Measurements from ENCODE around the gene PDE7B.
"Not testable (repeated sequence)": the region's sequence is repeated elsewhere in the genome, so short reads cannot be mapped to it uniquely, and the experiment has no call there.

Gene PDE7B

DNA sequence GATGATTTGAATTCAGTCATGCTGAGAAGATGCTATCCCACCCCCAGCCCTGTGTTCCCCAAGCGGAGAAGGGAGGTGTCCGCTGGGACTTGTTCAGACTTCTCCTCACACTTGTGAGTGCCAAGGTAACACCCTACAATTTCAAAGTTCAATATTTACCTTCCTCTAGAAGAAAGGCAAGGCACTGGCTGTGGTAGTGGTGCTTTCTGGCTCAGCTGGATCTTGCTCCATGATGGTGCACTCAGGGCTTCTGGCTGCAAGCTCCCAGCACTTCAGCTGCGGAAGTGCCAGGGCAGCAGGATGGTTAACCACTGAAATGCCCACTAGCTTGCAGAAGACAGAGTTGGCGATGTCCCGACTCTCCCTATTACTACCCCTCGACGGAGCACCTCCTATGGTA lies 263.2 kb downstream of the PDE7B start:
- DNase-seq, result no peak

GRCh38 chr6:136115941-136116340 lies 264.4 kb downstream of the PDE7B start:
- no peak for DNase-seq

GRCh38 chr6:136117081-136117480 lies 265.6 kb downstream of the PDE7B start:
- DNase-seq, result no peak

DNA sequence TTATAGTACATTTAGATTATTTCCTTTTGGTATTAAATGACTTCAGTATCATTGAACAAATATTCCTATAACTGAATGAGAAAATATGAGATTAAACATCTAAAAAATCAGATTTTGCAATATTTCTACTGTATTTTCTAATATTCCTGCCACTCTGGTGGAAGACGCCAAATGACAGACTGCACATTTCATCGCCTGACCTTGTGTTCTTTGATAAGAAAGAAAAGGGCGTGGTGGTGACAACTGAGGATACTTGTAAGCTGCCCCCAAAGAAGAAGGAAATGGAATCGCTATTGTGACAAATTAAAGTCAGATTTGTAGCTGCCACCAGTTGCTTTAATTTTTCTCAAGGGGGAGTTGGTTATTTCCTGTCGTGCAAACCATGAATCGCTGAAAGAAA lies 267.3 kb downstream of the PDE7B start:
- no peak for DNase-seq

DNA sequence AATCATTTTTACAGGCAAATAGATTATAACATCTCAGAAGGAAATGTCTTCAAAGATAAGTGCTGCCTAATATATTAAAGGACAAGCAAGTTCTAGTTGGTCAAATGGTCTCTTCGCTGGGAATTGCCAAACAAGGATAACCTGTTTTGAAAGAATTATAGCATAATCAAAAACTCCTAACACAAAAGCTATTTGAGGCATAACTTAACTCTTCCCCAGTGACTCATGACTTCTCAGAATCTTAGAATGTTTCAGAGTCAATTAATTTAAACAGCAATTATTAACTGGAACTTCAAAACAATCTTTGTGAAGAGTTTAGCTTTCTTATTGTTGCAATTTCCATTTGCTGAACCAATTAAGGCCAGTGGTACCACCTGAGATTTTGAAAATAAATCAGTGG lies 272.0 kb downstream of the PDE7B start:
- DNase-seq, result no peak

GRCh38 chr6:136125585-136125984 lies 274.1 kb downstream of the PDE7B start:
- no peak for DNase-seq

- DNase-seq, result no peak
These were observed 276.4 kb downstream of the PDE7B start for GRCh38 chr6:136127873-136128272.

GRCh38 chr6:136129365-136129764 lies 277.9 kb downstream of the PDE7B start:
- no peak for DNase-seq

GRCh38 chr6:136134268-136134667 lies 282.8 kb downstream of the PDE7B start:
- DNase-seq, result no peak

DNA sequence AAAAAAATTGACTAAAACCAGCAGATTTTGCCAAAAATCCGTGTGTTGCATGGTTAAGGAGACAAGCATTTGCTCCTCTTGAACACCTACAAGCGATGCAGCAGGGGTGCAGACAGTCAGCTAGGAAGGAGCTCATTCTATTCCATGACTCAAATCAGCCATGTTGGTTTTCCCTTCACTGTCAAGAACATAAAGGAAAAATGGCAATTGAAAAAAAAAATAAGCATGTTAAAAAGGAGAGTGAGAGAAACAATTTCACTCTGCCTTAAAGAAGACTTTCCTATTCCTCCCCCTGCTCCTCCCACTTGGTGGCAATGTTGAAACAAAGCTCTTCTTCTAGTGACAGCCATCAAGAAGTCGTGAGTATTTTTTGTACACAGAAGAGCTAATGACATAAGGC lies 283.2 kb downstream of the PDE7B start:
- DNase-seq, result no peak

GRCh38 chr6:136136274-136136673 lies 284.8 kb downstream of the PDE7B start:
- DNase-seq, result no peak

- DNase-seq, result no peak
These were observed 285.6 kb downstream of the PDE7B start for GRCh38 chr6:136137008-136137692.

DNA sequence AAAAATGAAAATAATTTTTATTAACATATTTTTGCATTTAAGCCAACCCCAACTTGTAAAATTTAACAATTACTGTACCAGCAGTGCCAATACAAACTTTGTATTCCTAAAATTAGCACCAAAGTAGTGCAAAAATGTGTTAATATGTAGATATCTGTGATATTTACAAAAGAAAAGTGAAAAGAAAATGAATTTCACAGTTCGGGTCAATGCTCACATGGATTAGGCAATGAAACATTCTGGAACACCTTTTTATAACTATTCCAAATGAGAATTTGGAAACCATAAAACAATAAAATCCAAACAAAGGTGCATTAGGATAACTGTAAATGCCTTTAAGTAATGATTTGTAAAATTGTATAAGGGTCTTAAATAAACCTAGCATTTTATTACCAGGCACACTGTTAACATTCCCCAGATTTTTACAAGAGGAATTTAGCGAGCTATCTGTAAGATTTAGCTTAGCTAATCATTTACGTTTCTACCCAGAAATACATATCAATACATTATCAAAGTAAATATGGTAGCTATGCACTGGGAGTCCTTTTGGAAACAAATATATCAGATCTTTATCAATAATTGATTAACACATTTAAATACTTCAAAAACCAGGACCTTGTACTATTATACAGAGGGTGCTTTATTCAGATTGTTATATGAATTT lies 286.4 kb downstream of the PDE7B start:
- DNase-seq, result no peak

DNA sequence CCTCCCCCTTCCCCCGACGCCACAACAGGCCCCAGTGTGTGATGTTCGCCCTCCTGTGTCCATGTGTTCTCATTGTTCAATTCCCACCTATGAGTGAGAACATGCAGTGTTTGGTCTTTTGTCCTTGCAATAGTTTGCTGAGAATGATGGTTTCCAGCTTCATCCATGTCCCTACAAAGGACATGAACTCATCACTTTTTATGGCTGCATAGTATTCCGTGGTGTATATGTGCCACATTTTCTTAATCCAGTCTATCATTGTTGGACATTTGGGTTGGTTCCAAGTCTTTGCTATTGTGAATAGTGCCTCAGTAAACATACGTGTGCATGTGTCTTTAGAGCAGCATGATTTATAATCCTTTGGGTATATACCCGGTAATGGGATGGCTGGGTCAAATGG lies 287.6 kb downstream of the PDE7B start:
- DNase-seq, result not testable (repeated sequence)

DNA sequence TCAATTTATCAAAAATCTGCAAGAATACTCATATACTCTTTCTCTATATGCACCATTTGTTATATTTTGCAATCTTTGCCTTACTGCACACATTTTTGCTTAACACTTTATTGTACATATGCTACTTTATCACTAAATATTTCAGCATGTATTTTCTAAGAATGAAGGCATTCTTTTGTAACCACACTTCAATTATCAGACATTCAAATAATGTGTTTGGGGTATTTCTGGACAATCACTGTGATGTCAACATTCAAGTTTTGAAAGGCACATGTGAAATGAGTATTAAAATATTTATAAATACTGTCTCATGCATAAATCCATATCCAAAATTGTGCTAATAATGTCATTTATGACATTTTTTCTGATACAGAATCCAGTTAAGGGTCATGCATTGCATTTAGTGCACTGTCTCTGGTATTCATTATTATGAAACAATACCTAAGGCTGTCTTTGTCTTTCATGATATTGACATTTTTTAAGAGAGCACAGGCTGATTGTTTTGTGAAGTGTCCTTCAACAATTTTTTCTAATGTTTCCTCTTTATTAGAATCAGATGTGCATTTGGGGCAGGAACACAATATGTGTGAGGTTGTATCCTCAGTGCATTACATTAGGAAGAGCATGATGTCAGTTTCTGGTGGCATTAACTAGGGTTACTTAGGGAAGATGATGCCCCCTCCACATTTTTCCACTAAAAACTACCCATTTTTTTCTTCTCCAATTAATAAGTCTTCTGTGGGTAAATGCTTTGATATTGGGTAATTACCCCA lies 292.9 kb downstream of the PDE7B start:
- no peak for DNase-seq

- DNase-seq, result no peak
These were observed 294.6 kb downstream of the PDE7B start for GRCh38 chr6:136146130-136146529.

GRCh38 chr6:136147342-136147741 lies 295.8 kb downstream of the PDE7B start:
- DNase-seq, result no peak

GRCh38 chr6:136148051-136148450 lies 296.6 kb downstream of the PDE7B start:
- DNase-seq, result no peak

DNA sequence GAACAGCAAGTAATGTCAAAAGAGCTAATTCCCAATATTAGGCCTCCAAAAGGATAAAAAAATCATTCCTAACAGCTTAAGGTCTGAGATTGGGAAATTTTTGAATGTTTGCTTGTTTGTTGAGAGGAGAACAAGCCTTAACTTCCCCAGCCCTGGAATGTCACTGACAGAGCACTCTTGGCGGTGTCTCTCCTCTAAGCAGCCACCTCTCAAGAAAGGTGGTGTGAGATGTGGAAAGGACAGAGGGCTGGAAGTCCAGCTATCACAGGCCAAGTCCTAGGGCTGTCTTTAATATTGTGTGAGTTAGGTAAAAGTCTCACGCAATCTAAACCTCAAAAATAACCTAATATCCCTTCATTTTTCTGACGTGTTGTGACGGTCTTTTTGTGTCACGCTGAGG lies 297.0 kb downstream of the PDE7B start:
- no peak for DNase-seq

DNA sequence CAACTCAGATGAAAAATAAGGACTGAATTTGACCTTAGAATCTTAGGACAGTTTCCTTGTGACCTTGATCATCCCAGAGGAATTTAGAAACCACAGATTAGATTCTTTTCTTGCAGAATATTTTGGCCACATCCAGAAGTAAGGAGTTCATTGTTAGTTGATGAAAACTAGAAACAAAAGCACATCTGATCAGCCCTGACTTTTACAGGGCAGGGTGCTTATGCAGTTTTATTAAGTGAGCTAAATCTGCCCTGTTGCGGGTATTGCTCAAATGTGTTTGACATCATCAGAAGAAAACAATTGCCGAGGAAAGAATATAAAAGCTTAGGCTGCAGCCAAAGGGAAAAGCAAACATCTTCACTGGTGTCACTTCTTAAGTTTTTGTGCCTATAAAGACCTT lies 297.8 kb downstream of the PDE7B start:
- DNase-seq, result no peak

GRCh38 chr6:136150961-136151360 lies 299.5 kb downstream of the PDE7B start:
- DNase-seq, result no peak

GRCh38 chr6:136153707-136154375 lies 302.3 kb downstream of the PDE7B start:
- DNase-seq, result no peak

- DNase-seq, result no peak
These were observed 303.7 kb downstream of the PDE7B start for GRCh38 chr6:136155191-136155590.
